CD14-positive monocyte (primary cell): ENCODE measurements around the gene SPTLC2. TPM values are rescaled to one million over a fixed set of nuclear protein-coding genes. Genes with fewer than 3 reads are reported as not detected.

Experiments
- DNase-seq, 3 donors: peaks; one replicate each; pipeline ENCODE4 v3.0.0-alpha.2; 2011 to 2022
- H2AFZ ChIP-seq: 2 replicates; pipeline ENCODE4 v1.6.0; 2012; ENCODE audit warnings: mild to moderate bottlenecking, low read depth, low read length, inconsistent platforms; ENCODE audit not compliant: insufficient read depth, poor library complexity, severe bottlenecking
- H3K27ac ChIP-seq, 2 donors: 1 replicate in 1 of 2; 2 replicates in 1 of 2; pipeline ENCODE4 v1.5.1; 2012 to 2013; ENCODE audit warnings: low read length in 2 of 2, control low read depth in 1 of 2, inconsistent platforms in 1 of 2, low read depth in 1 of 2, mild to moderate bottlenecking in 1 of 2
- H3K27me3 ChIP-seq, 2 donors: one replicate each; pipeline versions ENCODE4 v1.6.0 to v1.6.1; 2011 to 2013; ENCODE audit warnings: low read length in 2 of 2; ENCODE audit not compliant: control insufficient read depth in 2 of 2, insufficient read depth in 2 of 2
- H3K36me3 ChIP-seq, 2 donors: replicated peaks in 1 of 2; 1 replicate in 1 of 2; 2 replicates in 1 of 2; pipeline versions ENCODE4 v1.5.1 to v1.6.1; 2012 to 2013; ENCODE audit warnings: low read length in 2 of 2, control low read depth in 1 of 2, inconsistent platforms in 1 of 2, mild to moderate bottlenecking in 1 of 2; ENCODE audit not compliant: insufficient read depth in 2 of 2, control insufficient read depth in 1 of 2
- H3K4me1 ChIP-seq, 2 donors: 1 replicate in 1 of 2; 2 replicates in 1 of 2; pipeline versions ENCODE4 v1.5.1 to v1.6.1; 2012 to 2013; ENCODE audit warnings: low read length in 2 of 2, control low read depth in 1 of 2, inconsistent platforms in 1 of 2, mild to moderate bottlenecking in 1 of 2, moderate library complexity in 1 of 2; ENCODE audit not compliant: insufficient read depth in 2 of 2, control insufficient read depth in 1 of 2
- H3K4me2 ChIP-seq: replicated peaks from 2 replicates; pipeline ENCODE3; 2012; ENCODE audit warnings: low read length, moderate library complexity, mild to moderate bottlenecking; ENCODE audit not compliant: poor library complexity, severe bottlenecking; ENCODE audit errors: extremely low read depth
- H3K4me3 ChIP-seq, 3 experiments: fragments of 200-600 bp in 1 of 3; sonication (generic) in 1 of 3; replicated peaks in 1 of 3; 1 replicate in 2 of 3; 2 replicates in 1 of 3; pipeline ENCODE4 v1.5.1; 2011 to 2013; ENCODE audit warnings: low read length in 3 of 3, mild to moderate bottlenecking in 3 of 3, control low read depth in 2 of 3, low read depth in 2 of 3, inconsistent platforms in 1 of 3, moderate library complexity in 1 of 3
- H3K79me2 ChIP-seq: 2 replicates; pipeline ENCODE4 v1.6.0; 2012; ENCODE audit warnings: mild to moderate bottlenecking, control low read depth, inconsistent platforms, low read length, moderate library complexity; ENCODE audit not compliant: insufficient read depth
- H3K9ac ChIP-seq: 2 replicates; pipeline ENCODE4 v1.6.0; 2017; ENCODE audit warnings: low read length, mild to moderate bottlenecking; ENCODE audit not compliant: insufficient read depth, poor library complexity, severe bottlenecking
- H3K9me3 ChIP-seq, 2 donors: replicated peaks in 1 of 2; 1 replicate in 1 of 2; 2 replicates in 1 of 2; pipeline versions ENCODE4 v1.5.1 to v1.6.1; 2012 to 2013; ENCODE audit warnings: low read length in 2 of 2, control low read depth in 1 of 2; ENCODE audit not compliant: control insufficient read depth in 1 of 2, insufficient read depth in 1 of 2
- H4K20me1 ChIP-seq: 2 replicates; pipeline ENCODE4 v1.6.0; 2012; ENCODE audit warnings: mild to moderate bottlenecking, low read length, control low read depth, moderate library complexity; ENCODE audit not compliant: insufficient read depth
- H3K27ac Mint-ChIP-seq, 7 donors: one replicate each; pipeline ENCODE4 v1.8.0; 2020; ENCODE audit warnings: mild to moderate bottlenecking in 7 of 7, mixed read lengths in 7 of 7, moderate library complexity in 6 of 7, inconsistent platforms in 2 of 7
- H3K27me3 Mint-ChIP-seq, 3 donors: one replicate each; pipeline ENCODE4 v1.8.0; 2021 to 2022; ENCODE audit warnings: low read depth in 3 of 3, mild to moderate bottlenecking in 3 of 3, mixed read lengths in 3 of 3, moderate library complexity in 3 of 3, inconsistent platforms in 1 of 3
- H3K36me3 Mint-ChIP-seq, 2 donors: one replicate each; pipeline ENCODE4 v1.8.0; 2020; ENCODE audit warnings: mixed read lengths in 2 of 2, inconsistent platforms in 1 of 2, mild to moderate bottlenecking in 1 of 2
- H3K4me1 Mint-ChIP-seq: one replicate; pipeline ENCODE4 v1.8.0; 2020; ENCODE audit warnings: mild to moderate bottlenecking, mixed read lengths
- H3K4me3 Mint-ChIP-seq, 2 donors: one replicate each; pipeline ENCODE4 v1.8.0; 2020; ENCODE audit warnings: mild to moderate bottlenecking in 2 of 2, mixed read lengths in 2 of 2, moderate library complexity in 1 of 2
- H3K9me3 Mint-ChIP-seq, 7 donors: one replicate each; pipeline ENCODE4 v1.8.0; 2020 to 2022; ENCODE audit warnings: mixed read lengths in 7 of 7, mild to moderate bottlenecking in 6 of 7, moderate library complexity in 6 of 7, inconsistent platforms in 2 of 7
- WGBS: methylation state at CpG from one replicate; pipeline ENCODE4 v1.1.5; 2013; ENCODE audit warnings: missing lambda C conversion rate; ENCODE audit not compliant: insufficient coverage; 5-methylcytosine and 5-hydroxymethylcytosine counted together
- intact Hi-C, 2 donors: fragments of 100-400 bp; cut with micrococcal nuclease; formaldehyde crosslinking; loops; one replicate each; pipeline versions ENCODE4 v1.15.0 to v1.15.1; 2023
- polyA plus RNA-seq, 3 donors: library from polyadenylated mRNA; depleted of rRNA in 1 of 3; unstranded in 2 of 3; stranded (reverse) in 1 of 3; fragments of 300-500 nt in 2 of 3; fragments of >200 nt in 1 of 3; fragmentation: Illumina TruSeq in 2 of 3; gene quantifications; 1 replicate in 2 of 3; 2 replicates in 1 of 3; pipeline ENCODE4 v1.2.3, GENCODE V29; 2012 to 2021
- TF ChIP-seq, protein P1 (sequence below): fragments of 200-600 bp; IDR thresholded peaks from one replicate; pipeline ENCODE4 v1.8.0; 2022; ENCODE audit warnings: antibody characterized with exemption, mild to moderate bottlenecking

The SPTLC2 gene
- polyA plus RNA-seq, 3 donors: 38.1 to 81.9 (median 73.1) TPM

DNA sequence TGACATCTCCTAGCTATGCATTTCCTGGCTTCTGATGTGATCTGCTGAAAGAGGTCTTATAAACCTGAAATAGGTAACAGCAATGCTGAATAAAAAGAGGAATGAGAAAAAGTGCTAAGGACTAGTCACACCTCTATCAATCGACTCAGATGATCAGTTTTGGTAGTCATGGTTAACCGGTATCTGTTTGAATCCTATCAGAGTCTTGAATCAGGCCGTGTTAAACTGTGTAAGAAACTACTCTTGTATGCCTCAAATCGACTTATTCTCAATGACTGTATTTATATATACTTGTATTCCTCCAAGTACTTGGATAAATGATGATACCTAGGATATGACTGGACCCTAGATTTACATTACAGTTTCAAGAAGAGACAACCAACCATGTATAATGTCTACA, 107.1 kb downstream of the SPTLC2 start:
- Mint-ChIP-seq H3K27me3 (peaks cover 0 to 1% (median 1%) of the 10 kb centered on the region in 3 donors), H3K4me1 (no peaks in the 10 kb centered on the region), H3K27ac (no peak overlapping the region), H3K9me3 (peaks cover 0 to 6% (median 2%) of the 10 kb centered on the region in 7 donors), H3K36me3 (peaks cover 80 to 91% of the 10 kb centered on the region in 2 donors), H3K4me3 (no peak overlapping the region)
- Histone ChIP-seq H4K20me1 (peaks cover 49% of the 10 kb centered on the region), H3K4me1 (no peaks in the 10 kb centered on the region), H3K9me3 (no peaks in the 10 kb centered on the region), H3K27me3 (no peaks in the 10 kb centered on the region), H3K27ac (no peak overlapping the region), H3K4me2 (no peak overlapping the region), H3K79me2 (no peaks in the 10 kb centered on the region), H3K9ac (no peak overlapping the region), H3K36me3 (peaks cover 65 to 96% of the 10 kb centered on the region in 2 donors), H3K4me3 (no peak overlapping the region), H2AFZ (no peak overlapping the region)
- 100% methylated on average over 2 of the region's 4 CpGs for WGBS
- TF ChIP-seq, protein P1, sequence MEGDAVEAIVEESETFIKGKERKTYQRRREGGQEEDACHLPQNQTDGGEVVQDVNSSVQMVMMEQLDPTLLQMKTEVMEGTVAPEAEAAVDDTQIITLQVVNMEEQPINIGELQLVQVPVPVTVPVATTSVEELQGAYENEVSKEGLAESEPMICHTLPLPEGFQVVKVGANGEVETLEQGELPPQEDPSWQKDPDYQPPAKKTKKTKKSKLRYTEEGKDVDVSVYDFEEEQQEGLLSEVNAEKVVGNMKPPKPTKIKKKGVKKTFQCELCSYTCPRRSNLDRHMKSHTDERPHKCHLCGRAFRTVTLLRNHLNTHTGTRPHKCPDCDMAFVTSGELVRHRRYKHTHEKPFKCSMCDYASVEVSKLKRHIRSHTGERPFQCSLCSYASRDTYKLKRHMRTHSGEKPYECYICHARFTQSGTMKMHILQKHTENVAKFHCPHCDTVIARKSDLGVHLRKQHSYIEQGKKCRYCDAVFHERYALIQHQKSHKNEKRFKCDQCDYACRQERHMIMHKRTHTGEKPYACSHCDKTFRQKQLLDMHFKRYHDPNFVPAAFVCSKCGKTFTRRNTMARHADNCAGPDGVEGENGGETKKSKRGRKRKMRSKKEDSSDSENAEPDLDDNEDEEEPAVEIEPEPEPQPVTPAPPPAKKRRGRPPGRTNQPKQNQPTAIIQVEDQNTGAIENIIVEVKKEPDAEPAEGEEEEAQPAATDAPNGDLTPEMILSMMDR: no peak
- intact Hi-C loops: no loop called here
- DNase-seq: no peak

DNA sequence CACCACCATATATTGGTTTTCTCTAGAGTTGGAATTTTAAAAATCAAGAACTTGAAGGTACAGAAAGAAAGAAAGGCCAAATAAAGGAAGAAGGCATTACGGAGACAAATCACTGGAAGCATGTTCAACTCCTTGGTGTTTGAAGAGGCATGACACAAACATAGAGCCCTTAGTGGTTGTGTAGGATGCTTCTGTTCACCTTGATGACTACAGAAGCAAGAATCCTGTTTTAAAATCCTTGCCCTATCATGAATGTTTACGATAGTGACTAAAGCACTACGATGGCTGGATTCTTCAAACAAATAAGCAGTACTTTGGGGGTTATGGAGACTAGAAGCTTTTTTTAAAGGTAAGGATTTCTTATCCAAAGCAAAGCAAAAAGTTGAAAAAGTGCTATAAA, 107.6 kb downstream of the SPTLC2 start:
- Histone ChIP-seq H3K4me2 (no peak overlapping the region), H3K79me2 (no peaks in the 10 kb centered on the region), H3K9ac (no peak overlapping the region), H3K36me3 (peaks cover 61 to 91% of the 10 kb centered on the region in 2 donors), H2AFZ (no peak overlapping the region), H3K27ac (no peak overlapping the region), H4K20me1 (peaks cover 44% of the 10 kb centered on the region), H3K9me3 (peaks cover 0 to 3% of the 10 kb centered on the region in 2 donors), H3K4me1 (no peaks in the 10 kb centered on the region), H3K27me3 (no peaks in the 10 kb centered on the region), H3K4me3 (no peak overlapping the region)
- peaks cover 77 to 86% of the 10 kb centered on the region in 2 donors for H3K36me3 Mint-ChIP-seq
- no peak overlapping the region for H3K27ac Mint-ChIP-seq
- DNase-seq: no peak
- peaks cover under 1 to 9% (median 3%) of the 10 kb centered on the region in 7 donors for H3K9me3 Mint-ChIP-seq
- no peak overlapping the region for H3K4me3 Mint-ChIP-seq
- TF ChIP-seq, protein P1: no peak
- intact Hi-C loops: no loop called here
- peaks cover 0 to 1% (median 1%) of the 10 kb centered on the region in 3 donors for H3K27me3 Mint-ChIP-seq
- no peaks in the 10 kb centered on the region for H3K4me1 Mint-ChIP-seq
- no CpG with 5 or more reads among the region's 3 CpGs for WGBS
